ENCODE data around the gene AK4.
"Not testable (repeated sequence)": the region's sequence is repeated elsewhere in the genome, so short reads cannot be mapped to it uniquely, and the experiment has no call there.

The AK4 gene

GRCh38 chr1:65150583-65151263 lies 2.7 kb downstream of the AK4 start:
- no peak for DNase-seq (ENCODE audit: low read depth)

GRCh38 chr1:65151641-65152040 lies 3.6 kb downstream of the AK4 start:
- DNase-seq (ENCODE audit: low read depth) = no peak

GRCh38 chr1:65153635-65154034 lies 5.6 kb downstream of the AK4 start:
- DNase-seq (ENCODE audit: low read depth) = no peak

GRCh38 chr1:65156910-65157545 lies 9.0 kb downstream of the AK4 start:
- DNase-seq (ENCODE audit: low read depth) = no peak

GRCh38 chr1:65157546-65157941 lies 9.5 kb downstream of the AK4 start:
- no peak for DNase-seq (ENCODE audit: low read depth)

- not testable (repeated sequence) for DNase-seq (ENCODE audit: low read depth)
Observed at GRCh38 chr1:65159291-65159688, 11.3 kb downstream of the AK4 start.

GRCh38 chr1:65159801-65160523 lies 12.0 kb downstream of the AK4 start:
- no peak for DNase-seq (ENCODE audit: low read depth)

GRCh38 chr1:65163201-65163805 lies 15.3 kb downstream of the AK4 start:
- no peak for DNase-seq (ENCODE audit: low read depth)

GRCh38 chr1:65164101-65164500 lies 16.1 kb downstream of the AK4 start:
- not testable (repeated sequence) for DNase-seq (ENCODE audit: low read depth)

- no peak for DNase-seq (ENCODE audit: low read depth)
Observed at GRCh38 chr1:65164633-65165032, 16.6 kb downstream of the AK4 start.

GRCh38 chr1:65165269-65165993 lies 17.4 kb downstream of the AK4 start:
- no peak for DNase-seq (ENCODE audit: low read depth)

- no peak for DNase-seq (ENCODE audit: low read depth)
Observed at GRCh38 chr1:65166572-65167305, 18.7 kb downstream of the AK4 start.

GRCh38 chr1:65167586-65168242 lies 19.7 kb downstream of the AK4 start:
- no peak for DNase-seq (ENCODE audit: low read depth)

GRCh38 chr1:65168867-65169266 lies 20.9 kb downstream of the AK4 start:
- no peak for DNase-seq (ENCODE audit: low read depth)

- DNase-seq (ENCODE audit: low read depth) = no peak
Observed at GRCh38 chr1:65170511-65171142, 22.6 kb downstream of the AK4 start.

GRCh38 chr1:65172936-65173690 lies 25.1 kb downstream of the AK4 start:
- no peak for DNase-seq (ENCODE audit: low read depth)

- no peak for DNase-seq (ENCODE audit: low read depth)
Observed at GRCh38 chr1:65174585-65174984, 26.6 kb downstream of the AK4 start.

GRCh38 chr1:65175171-65176055 lies 27.4 kb downstream of the AK4 start:
- DNase-seq (ENCODE audit: low read depth) = no peak

- no peak for DNase-seq (ENCODE audit: low read depth)
Observed at GRCh38 chr1:65176056-65176450, 28.1 kb downstream of the AK4 start.
